22Rv1 (cell line): ENCODE measurements around the gene TNNI2.

ENCODE experiments used
- H3K27ac ChIP-seq: fragments of 450-650 bp; 2 replicates; pipeline ENCODE4 v1.5.1; 2017
- ZFX ChIP-seq: fragments of 450-650 bp; IDR thresholded peaks from 2 replicates; pipeline ENCODE4 v1.6.1; 2017; ENCODE audit warnings: antibody characterized with exemption, borderline replicate concordance
- TF ChIP-seq, protein P1 (sequence below): fragments of 450-650 bp; IDR thresholded peaks from 2 replicates; pipeline ENCODE4 v1.5.1; 2017; ENCODE audit warnings: mild to moderate bottlenecking

TNNI2 gene

DNA sequence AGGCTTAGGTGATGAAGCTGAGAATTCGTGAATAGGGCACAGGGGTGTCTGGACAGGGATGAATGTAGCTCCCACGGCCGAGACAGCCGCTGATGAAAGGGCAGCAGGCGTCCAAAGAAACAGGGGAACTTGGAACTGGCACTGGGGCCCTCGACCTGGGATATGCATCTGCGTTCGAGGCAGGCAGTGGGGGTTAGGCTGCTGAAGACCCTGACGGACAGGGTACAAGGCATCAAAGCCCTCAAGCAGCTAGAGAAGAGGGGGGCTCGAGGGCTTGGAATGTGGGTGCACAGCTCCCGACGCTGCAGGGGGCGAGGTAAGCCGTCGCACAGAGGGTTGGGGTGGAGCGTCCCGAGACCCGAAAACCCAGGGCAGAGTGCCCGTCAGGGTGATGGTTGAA is 10.8 kb upstream of the TNNI2 start:
- H3K27ac ChIP-seq = no peak overlapping the region

DNA sequence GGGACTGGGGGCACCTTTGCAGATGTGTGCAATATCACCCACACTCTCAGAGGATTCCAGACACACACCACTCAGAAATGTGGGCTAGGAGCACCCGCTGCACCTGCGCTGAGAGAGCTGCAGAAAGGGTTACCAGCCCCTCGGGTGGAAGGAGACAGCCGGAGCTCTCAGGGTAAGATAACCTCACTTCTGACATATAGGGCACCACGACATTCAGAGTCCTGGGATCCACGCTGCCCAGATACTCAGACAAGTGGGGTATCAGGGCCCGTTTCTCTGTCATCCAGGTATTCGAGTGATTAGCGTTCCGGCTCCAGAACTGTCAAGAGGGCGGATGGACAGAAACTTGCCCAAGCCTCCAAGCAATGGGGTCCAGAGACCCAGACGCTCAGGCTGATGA is 10.2 kb upstream of the TNNI2 start:
- no peak overlapping the region for H3K27ac ChIP-seq
- no peak for TF ChIP-seq ZFX
- TF ChIP-seq, protein P1, sequence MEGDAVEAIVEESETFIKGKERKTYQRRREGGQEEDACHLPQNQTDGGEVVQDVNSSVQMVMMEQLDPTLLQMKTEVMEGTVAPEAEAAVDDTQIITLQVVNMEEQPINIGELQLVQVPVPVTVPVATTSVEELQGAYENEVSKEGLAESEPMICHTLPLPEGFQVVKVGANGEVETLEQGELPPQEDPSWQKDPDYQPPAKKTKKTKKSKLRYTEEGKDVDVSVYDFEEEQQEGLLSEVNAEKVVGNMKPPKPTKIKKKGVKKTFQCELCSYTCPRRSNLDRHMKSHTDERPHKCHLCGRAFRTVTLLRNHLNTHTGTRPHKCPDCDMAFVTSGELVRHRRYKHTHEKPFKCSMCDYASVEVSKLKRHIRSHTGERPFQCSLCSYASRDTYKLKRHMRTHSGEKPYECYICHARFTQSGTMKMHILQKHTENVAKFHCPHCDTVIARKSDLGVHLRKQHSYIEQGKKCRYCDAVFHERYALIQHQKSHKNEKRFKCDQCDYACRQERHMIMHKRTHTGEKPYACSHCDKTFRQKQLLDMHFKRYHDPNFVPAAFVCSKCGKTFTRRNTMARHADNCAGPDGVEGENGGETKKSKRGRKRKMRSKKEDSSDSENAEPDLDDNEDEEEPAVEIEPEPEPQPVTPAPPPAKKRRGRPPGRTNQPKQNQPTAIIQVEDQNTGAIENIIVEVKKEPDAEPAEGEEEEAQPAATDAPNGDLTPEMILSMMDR = no peak

More for the DNA sequence above, 10.8 kb upstream of the TNNI2 start:
- no peak for TF ChIP-seq ZFX
- TF ChIP-seq, protein P1 = no peak

DNA sequence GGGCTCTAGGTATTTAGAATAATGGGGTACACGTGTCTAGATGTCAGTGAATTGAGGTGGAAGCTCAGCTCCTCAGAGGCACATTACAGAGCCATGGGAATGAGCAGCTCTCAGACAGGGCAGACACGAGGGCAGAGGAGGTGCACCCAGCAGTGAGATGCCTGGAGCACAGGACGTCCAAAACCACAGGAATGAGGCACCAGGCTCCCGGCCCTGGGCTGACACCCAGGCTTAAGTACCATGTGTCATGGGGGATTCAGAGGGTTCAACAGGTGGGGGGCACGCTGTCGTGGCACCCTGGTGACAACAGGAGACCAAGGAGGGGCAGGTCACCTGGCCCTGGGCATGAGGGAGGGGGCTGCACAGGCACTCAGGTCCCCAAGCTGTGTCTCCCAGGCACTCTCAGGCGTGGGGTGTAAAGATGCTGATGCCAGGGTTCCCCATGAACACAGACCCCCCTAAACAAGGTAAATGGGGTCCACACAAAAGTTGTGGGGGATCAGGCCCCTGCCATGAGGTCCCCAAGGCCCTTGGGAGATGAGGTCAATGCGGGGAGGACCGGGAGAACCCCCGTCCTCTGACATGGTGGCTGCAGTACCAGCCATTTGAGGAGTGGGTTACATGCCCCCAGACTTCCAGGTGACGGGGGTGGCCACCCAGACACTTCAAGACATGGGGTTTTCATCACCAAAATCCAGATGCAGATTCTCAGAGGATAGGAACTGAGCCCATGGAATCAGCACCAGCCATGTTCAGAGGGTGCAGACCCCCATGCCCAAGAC is 9.6 kb upstream of the TNNI2 start:
- no peak overlapping the region for H3K27ac ChIP-seq
- TF ChIP-seq, protein P1 = no peak
- no peak for TF ChIP-seq ZFX

DNA sequence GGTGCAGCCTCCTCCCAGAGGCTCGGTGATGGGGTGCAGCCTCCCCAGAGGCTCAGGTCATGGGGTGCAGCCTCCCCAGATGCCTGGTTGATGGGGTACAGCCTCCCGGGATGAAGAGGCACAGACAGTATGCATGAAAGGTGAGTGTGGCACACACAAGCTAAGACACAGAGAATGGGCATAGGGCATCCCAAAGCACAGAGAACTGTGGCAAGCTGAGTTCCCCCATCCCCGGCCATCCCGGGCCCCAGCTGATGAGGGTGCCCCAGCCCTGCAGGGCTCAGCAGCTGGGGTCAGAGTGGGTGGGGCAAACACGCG is 8.8 kb upstream of the TNNI2 start:
- TF ChIP-seq, protein P1 = no peak
- TF ChIP-seq ZFX = no peak
- no peak overlapping the region for H3K27ac ChIP-seq

DNA sequence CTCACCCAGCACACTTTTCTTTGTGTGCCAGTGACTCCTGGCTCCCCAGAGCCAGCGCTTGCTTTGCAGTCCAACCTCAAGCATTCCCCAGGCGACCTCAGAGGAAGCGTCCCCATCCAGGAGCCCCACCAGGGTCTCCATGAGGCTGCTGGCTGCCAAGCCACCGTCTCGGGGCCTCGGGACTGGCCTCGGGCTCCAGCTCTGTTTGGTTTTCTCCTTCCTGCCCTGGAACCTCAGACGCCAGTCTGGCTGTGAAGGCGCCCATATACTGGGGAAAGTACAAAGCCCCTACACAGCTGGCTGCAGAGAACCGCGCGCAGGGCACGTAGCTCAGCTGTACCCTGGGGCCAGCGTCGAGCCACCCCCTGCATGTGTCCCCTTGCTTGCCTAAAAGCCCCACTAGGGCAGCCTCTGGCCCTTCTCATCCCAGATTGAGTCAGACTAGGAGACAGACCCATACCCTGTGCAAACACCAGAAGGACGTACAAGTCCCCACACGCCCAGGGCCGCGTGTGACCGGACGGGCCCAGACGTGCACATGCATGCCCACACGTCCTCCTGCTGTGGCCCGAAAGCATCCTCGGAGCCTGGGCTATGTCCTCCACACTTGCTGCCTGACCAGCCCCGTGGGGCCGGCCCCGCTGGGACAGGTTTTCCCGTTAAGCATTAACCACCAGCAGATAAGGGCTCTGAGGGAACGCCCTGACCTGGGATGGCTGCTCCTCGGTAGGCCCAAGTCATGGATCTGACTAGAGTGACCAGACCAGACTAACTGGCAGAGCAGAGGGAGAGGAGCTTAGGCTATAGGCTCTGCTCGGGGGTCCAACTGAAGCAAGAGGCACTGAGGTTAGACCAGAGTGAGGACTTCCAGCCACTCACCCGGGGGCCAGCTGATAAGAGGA is 8.2 kb upstream of the TNNI2 start:
- H3K27ac ChIP-seq = no peak overlapping the region
- TF ChIP-seq, protein P1 = no peak
- no peak for TF ChIP-seq ZFX

DNA sequence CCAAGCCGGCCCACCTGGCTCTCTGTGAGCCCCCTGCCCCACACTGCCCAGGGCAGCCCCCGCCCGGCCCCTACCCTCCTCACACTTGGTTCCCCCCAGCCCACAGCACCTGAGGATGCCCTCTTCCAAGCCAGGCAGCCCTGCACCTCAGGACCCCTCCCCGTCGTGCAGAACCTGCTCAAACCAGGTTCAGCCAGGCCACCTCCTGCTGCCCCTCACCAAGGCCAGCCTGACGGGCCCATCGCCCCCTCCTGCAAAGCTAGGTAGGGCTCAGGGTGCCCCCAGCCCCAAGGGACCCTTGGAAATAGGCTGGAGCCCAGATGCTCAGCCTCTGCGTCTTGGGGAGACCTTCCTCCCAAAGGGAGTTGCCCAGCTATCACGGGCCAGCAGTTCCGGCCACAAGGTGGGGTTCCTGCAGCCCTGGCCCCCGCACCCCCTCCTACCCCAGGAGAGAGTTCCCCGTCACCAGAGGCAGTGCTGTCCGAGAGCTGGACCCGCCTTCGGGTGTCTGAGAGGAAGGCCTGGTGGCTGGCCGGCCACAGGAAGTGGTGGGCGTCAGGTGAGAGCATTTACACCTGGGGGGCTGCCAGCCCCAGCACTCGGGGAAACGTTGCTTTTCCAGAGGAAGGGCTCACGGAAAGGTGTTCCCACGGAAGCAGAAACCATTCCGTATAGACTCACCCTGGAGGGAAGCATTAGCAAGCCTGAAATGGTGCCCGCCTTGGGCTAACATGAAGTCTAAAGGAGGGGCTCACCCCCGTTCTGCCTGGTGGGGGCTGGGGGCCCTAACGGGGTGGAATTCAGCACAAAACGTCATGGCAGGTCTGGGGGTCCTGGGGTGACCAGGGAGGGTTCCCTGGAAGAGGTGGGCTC is 7.2 kb upstream of the TNNI2 start:
- TF ChIP-seq, protein P1 = no peak
- no peak for TF ChIP-seq ZFX
- H3K27ac ChIP-seq = no peak overlapping the region
